ENCODE measurements around the gene ALCAM.

DNA sequence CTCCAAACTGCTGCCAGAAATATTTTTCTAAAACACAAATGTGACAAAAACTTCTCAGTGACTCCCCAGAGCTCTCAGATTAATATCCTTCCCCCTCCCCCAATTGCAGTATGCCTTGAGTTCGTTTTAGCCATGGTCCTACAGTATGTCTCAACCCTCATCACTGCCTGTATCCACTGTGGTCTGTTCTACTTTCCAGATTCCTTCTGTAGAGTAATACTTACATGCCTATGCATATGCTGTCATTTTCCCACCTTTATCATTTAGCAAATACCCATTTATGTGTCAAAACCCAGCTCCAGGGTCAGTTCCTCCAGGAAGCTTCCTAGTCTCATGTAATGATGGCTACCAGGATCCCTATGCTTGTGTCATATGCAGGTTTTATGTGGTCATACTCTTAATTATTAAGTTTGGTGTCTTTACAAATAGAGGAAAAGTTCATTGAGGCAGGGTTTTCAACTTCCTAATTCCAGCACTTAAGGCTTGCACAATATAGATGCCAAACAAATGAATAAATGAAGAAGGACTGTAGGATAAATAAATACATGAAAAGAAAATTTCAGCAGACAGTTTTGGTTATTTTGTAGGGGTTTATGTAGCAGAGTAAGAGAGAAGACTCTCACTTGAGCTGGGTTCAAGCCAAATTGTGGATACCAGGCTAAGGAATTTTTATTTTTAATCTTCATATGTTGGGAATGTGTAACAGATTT, 170.8 kb downstream of the ALCAM start:
- no peak for TF ChIP-seq CEBPB (IDR thresholded peaks at IDR 0.05)
- TF ChIP-seq, protein P1, sequence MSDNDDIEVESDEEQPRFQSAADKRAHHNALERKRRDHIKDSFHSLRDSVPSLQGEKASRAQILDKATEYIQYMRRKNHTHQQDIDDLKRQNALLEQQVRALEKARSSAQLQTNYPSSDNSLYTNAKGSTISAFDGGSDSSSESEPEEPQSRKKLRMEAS (IDR thresholded peaks at IDR 0.05), result no peak
- TF ChIP-seq RAD21 (IDR thresholded peaks at IDR 0.05; ENCODE audit: low read depth), result no peak
- no peak for TF ChIP-seq CREB1 (IDR thresholded peaks at IDR 0.05; ENCODE audit: low read depth)
- no peak for TF ChIP-seq EP300 (IDR thresholded peaks at IDR 0.05; ENCODE audit: borderline replicate concordance)
- no peak for TF ChIP-seq YY1 (IDR thresholded peaks at IDR 0.05; ENCODE audit: low read depth)

Measured in Ishikawa (cell line).